ENCODE data around the gene NFKB1. TPM values are rescaled to one million over a fixed set of nuclear protein-coding genes. Genes with fewer than 3 reads are reported as not detected.

Gene NFKB1
- total RNA-seq, 1 experiment from 2014 or later: 5.3 TPM

DNA sequence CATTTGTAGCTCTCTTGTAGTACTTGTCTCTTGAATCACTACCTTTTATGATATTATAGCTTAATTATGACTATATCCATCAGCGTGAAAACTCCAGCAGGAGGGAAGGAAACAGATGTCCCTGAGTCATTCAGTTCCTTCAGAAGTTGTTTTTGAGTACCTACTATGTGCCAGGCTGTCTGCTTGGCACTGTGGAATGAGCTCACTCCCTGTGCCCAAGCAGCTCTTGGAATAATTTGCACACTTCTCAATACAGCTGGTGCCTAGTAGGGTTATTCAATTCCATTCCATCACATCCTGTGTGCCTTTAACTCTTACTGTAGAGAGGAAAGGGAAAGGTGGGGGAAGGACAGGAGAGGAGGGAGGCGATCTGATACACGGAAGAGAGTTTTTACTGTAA is 77.1 kb downstream of the NFKB1 start:
- no peaks in the 10 kb centered on the region for H3K36me3 ChIP-seq (ENCODE audit: insufficient read depth, low read length)

DNA sequence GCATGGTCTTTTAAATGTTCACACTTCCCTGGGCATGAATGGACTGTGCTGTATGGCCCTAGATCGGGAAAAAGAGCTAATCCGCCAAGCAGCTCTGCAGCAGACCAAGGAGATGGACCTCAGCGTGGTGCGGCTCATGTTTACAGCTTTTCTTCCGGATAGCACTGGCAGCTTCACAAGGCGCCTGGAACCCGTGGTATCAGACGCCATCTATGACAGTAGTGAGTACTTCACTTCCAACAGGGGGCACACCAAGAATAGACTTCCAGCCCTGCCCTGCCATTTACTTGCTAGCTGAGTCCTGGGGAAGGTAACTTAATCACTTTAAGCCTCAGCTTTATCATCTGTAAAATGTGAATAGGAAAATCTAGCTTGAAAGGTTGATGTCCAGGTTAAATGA is 77.7 kb downstream of the NFKB1 start:
- H3K9me2 ChIP-seq (replicated peaks; ENCODE audit: insufficient read depth, low read length): no peaks in the 10 kb centered on the region
- no peaks in the 10 kb centered on the region for H3K9me3 ChIP-seq (ENCODE audit: low read length)
- no peak overlapping the region for H3K9ac ChIP-seq (ENCODE audit: low read length)
- no peak overlapping the region for H3K27ac ChIP-seq (ENCODE audit: low read length)
- no peak overlapping the region for H2AFZ ChIP-seq (ENCODE audit: low read length)
- H3K36me3 ChIP-seq (ENCODE audit: insufficient read depth, low read length): no peaks in the 10 kb centered on the region
- no peaks in the 10 kb centered on the region for H3K79me2 ChIP-seq (ENCODE audit: low read length)
- H3K4me2 ChIP-seq (ENCODE audit: low read depth, low read length, poor library complexity, severe bottlenecking): no peak overlapping the region
- DNase-seq: peak; percentile 49
- no peaks in the 10 kb centered on the region for H3K4me1 ChIP-seq (ENCODE audit: low read length)
- H3K27me3 ChIP-seq (ENCODE audit: low read length): no peaks in the 10 kb centered on the region
- no peak overlapping the region for H3K4me3 ChIP-seq (ENCODE audit: low read length)
- no peaks in the 10 kb centered on the region for H4K20me1 ChIP-seq (ENCODE audit: insufficient read depth, low read depth, low read length)

More for the DNA sequence above, 77.1 kb downstream of the NFKB1 start:
- H3K27me3 ChIP-seq (ENCODE audit: low read length): no peaks in the 10 kb centered on the region
- H3K4me1 ChIP-seq (ENCODE audit: low read length): no peaks in the 10 kb centered on the region
- H3K9me3 ChIP-seq (ENCODE audit: low read length): no peaks in the 10 kb centered on the region
- H3K4me2 ChIP-seq (ENCODE audit: low read depth, low read length, poor library complexity, severe bottlenecking): no peak overlapping the region
- no peaks in the 10 kb centered on the region for H4K20me1 ChIP-seq (ENCODE audit: insufficient read depth, low read depth, low read length)
- no peak overlapping the region for H3K4me3 ChIP-seq (ENCODE audit: low read length)
- no peak overlapping the region for H3K9ac ChIP-seq (ENCODE audit: low read length)
- no peaks in the 10 kb centered on the region for H3K79me2 ChIP-seq (ENCODE audit: low read length)
- H2AFZ ChIP-seq (ENCODE audit: low read length): no peak overlapping the region
- no peak overlapping the region for H3K27ac ChIP-seq (ENCODE audit: low read length)
- H3K9me2 ChIP-seq (replicated peaks; ENCODE audit: insufficient read depth, low read length): no peaks in the 10 kb centered on the region
- DNase-seq: no peak

DNA sequence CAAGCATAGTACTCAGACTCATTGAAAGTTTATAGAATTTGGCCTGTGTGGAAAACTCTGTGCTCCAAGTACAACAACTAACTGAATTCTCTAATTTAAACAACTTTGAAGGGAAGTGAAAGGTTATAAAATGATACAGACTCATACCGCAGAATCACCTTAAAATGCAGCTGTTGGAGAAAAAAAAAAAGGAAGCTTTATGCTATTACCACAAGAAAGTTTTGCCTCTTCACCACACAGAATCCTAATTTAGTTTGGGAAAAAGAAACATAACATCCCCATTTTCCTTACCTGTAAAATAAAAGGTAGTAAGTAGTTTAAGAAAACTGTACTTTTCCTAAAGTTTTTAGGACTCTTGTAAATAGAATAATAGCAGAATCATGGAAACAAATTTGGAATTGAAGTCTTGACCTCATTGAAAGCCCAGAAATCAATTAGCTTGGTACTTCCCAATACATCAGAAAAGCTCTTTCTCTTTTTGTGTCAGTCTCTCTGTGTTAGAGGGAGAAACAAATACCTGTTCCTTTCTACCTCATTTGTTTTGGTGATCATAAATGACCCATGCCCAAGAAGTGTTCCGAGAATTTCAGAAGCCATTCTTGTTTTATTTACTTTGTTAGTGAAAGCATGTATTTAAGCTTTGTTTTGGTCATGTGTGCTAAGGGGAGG is 78.8 kb downstream of the NFKB1 start:
- H3K36me3 ChIP-seq (ENCODE audit: insufficient read depth, low read length): no peaks in the 10 kb centered on the region
- no peak overlapping the region for H2AFZ ChIP-seq (ENCODE audit: low read length)
- no peak overlapping the region for H3K4me3 ChIP-seq (ENCODE audit: low read length)
- no peaks in the 10 kb centered on the region for H3K9me3 ChIP-seq (ENCODE audit: low read length)
- H3K27me3 ChIP-seq (ENCODE audit: low read length): no peaks in the 10 kb centered on the region
- H3K79me2 ChIP-seq (ENCODE audit: low read length): no peaks in the 10 kb centered on the region
- H3K9ac ChIP-seq (ENCODE audit: low read length): no peak overlapping the region
- H3K9me2 ChIP-seq (replicated peaks; ENCODE audit: insufficient read depth, low read length): no peaks in the 10 kb centered on the region
- no peak overlapping the region for H3K27ac ChIP-seq (ENCODE audit: low read length)
- no peak for DNase-seq
- no peaks in the 10 kb centered on the region for H4K20me1 ChIP-seq (ENCODE audit: insufficient read depth, low read depth, low read length)
- no peak overlapping the region for H3K4me2 ChIP-seq (ENCODE audit: low read depth, low read length, poor library complexity, severe bottlenecking)
- H3K4me1 ChIP-seq (ENCODE audit: low read length): no peaks in the 10 kb centered on the region

DNA sequence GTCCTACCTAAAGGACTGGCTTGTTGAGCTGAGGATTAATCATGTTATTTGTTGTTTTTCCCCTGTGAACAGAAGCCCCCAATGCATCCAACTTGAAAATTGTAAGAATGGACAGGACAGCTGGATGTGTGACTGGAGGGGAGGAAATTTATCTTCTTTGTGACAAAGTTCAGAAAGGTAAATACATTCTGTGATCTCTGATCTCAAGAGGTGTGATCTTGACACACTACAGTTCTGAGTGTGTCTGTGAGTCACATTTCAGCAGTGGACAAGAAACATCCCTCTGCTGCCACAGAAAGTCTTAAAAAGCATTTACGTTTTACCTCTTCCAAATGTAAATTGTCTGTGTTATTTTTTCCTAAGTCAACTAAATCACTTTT is 79.3 kb downstream of the NFKB1 start:
- Histone ChIP-seq H3K9me3 (ENCODE audit: low read length) (no peaks in the 10 kb centered on the region), H3K27ac (ENCODE audit: low read length) (no peak overlapping the region), H3K9ac (ENCODE audit: low read length) (no peak overlapping the region), H3K9me2 (replicated peaks; ENCODE audit: insufficient read depth, low read length) (no peaks in the 10 kb centered on the region), H2AFZ (ENCODE audit: low read length) (no peak overlapping the region), H3K4me2 (ENCODE audit: low read depth, low read length, poor library complexity, severe bottlenecking) (no peak overlapping the region), H3K79me2 (ENCODE audit: low read length) (no peaks in the 10 kb centered on the region), H3K4me3 (ENCODE audit: low read length) (no peak overlapping the region), H4K20me1 (ENCODE audit: insufficient read depth, low read depth, low read length) (no peaks in the 10 kb centered on the region), H3K36me3 (ENCODE audit: insufficient read depth, low read length) (no peaks in the 10 kb centered on the region), H3K4me1 (ENCODE audit: low read length) (no peaks in the 10 kb centered on the region), H3K27me3 (ENCODE audit: low read length) (no peaks in the 10 kb centered on the region)
- DNase-seq: no peak

DNA sequence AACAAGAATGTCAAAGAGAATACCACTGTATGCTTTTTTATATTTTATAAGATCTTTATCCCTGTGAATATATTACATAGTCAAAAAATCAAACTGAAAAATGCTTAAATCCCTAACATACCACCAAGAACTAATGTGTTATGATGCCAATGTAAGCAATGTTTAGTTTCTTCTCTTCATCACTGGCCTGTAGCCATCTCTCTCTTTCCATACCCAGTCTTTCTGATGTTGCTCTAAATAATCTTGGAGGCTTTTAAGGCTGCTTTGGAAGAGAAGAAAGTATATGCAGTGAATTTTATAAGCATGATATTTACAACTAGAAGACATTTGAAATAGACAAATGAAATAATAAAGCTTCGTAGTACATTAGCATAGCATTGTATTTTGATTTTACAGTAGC is 82.9 kb downstream of the NFKB1 start:
- Histone ChIP-seq H3K4me1 (ENCODE audit: low read length) (no peaks in the 10 kb centered on the region), H3K9me2 (replicated peaks; ENCODE audit: insufficient read depth, low read length) (no peaks in the 10 kb centered on the region), H3K9ac (ENCODE audit: low read length) (no peak overlapping the region), H3K9me3 (ENCODE audit: low read length) (no peaks in the 10 kb centered on the region), H3K36me3 (ENCODE audit: insufficient read depth, low read length) (no peaks in the 10 kb centered on the region), H3K4me3 (ENCODE audit: low read length) (no peak overlapping the region), H3K27ac (ENCODE audit: low read length) (no peak overlapping the region), H3K4me2 (ENCODE audit: low read depth, low read length, poor library complexity, severe bottlenecking) (no peak overlapping the region), H4K20me1 (ENCODE audit: insufficient read depth, low read depth, low read length) (no peaks in the 10 kb centered on the region), H2AFZ (ENCODE audit: low read length) (no peak overlapping the region), H3K27me3 (ENCODE audit: low read length) (no peaks in the 10 kb centered on the region), H3K79me2 (ENCODE audit: low read length) (no peaks in the 10 kb centered on the region)
- DNase-seq: no peak

DNA sequence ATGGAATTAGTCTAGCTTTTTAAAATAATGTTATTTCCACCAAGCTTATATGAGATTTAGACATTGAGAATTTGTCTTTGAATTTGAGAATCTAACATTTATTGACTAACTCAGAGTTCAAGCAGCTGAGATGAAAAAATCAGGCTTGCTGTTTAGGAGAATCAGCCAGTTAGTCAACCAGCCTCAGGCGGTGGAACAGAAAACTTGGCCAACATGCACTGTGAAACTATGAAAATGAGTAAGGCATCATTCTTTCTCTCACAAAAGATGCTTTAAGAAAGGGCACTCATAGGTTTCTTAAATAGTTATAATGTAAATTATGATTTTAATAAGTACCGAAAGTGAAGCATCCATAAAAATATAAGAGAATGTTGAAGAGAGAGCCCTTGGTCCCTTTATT is 84.2 kb downstream of the NFKB1 start:
- H3K4me1 ChIP-seq (ENCODE audit: low read length): no peaks in the 10 kb centered on the region

DNA sequence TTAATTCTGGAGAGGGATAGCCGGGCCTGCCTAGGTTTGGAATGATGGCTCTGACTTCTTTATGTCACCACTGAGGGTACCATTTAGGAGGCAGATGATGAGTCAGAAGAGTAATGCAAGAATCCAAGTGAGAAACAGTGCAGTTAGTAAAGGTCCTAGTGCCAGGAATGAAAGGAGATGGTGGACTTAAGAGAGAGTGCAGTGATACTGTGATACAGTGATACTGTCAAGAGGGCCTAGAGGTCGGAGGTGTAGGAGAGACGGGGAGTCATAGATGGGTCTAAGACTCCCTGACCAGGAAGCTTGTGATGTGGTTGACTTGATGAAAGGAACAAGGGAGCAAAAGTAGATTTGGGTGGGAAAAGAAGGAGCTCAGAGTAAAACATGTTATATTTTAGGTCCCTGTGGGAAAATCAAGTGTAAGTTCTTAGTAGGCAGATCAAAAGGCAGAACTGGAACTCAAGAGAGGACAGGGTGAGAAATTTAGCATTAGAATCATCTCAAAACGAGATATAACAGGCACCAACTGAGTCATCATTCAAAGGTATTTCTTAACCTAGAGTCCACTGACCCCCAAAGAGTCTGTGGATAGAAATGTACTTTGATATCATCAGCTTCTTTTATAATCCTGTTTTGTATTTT is 85.0 kb downstream of the NFKB1 start:
- H3K4me2 ChIP-seq (ENCODE audit: low read depth, low read length, poor library complexity, severe bottlenecking): no peak overlapping the region
- H3K9me2 ChIP-seq (replicated peaks; ENCODE audit: insufficient read depth, low read length): no peaks in the 10 kb centered on the region
- H4K20me1 ChIP-seq (ENCODE audit: insufficient read depth, low read depth, low read length): no peaks in the 10 kb centered on the region
- H3K4me1 ChIP-seq (ENCODE audit: low read length): no peaks in the 10 kb centered on the region
- no peaks in the 10 kb centered on the region for H3K79me2 ChIP-seq (ENCODE audit: low read length)
- no peak overlapping the region for H3K9ac ChIP-seq (ENCODE audit: low read length)
- no peaks in the 10 kb centered on the region for H3K27me3 ChIP-seq (ENCODE audit: low read length)
- H3K9me3 ChIP-seq (ENCODE audit: low read length): no peaks in the 10 kb centered on the region
- no peak overlapping the region for H3K4me3 ChIP-seq (ENCODE audit: low read length)
- no peaks in the 10 kb centered on the region for H3K36me3 ChIP-seq (ENCODE audit: insufficient read depth, low read length)
- no peak overlapping the region for H3K27ac ChIP-seq (ENCODE audit: low read length)
- H2AFZ ChIP-seq (ENCODE audit: low read length): no peak overlapping the region
- no peak for DNase-seq

More for the DNA sequence above, 84.2 kb downstream of the NFKB1 start:
- no peaks in the 10 kb centered on the region for H3K9me2 ChIP-seq (replicated peaks; ENCODE audit: insufficient read depth, low read length)
- no peaks in the 10 kb centered on the region for H3K36me3 ChIP-seq (ENCODE audit: insufficient read depth, low read length)
- no peak overlapping the region for H3K4me3 ChIP-seq (ENCODE audit: low read length)
- H2AFZ ChIP-seq (ENCODE audit: low read length): no peak overlapping the region
- H3K27ac ChIP-seq (ENCODE audit: low read length): no peak overlapping the region
- H3K9ac ChIP-seq (ENCODE audit: low read length): no peak overlapping the region
- no peaks in the 10 kb centered on the region for H4K20me1 ChIP-seq (ENCODE audit: insufficient read depth, low read depth, low read length)
- no peaks in the 10 kb centered on the region for H3K27me3 ChIP-seq (ENCODE audit: low read length)
- no peaks in the 10 kb centered on the region for H3K79me2 ChIP-seq (ENCODE audit: low read length)
- no peak overlapping the region for H3K4me2 ChIP-seq (ENCODE audit: low read depth, low read length, poor library complexity, severe bottlenecking)
- no peaks in the 10 kb centered on the region for H3K9me3 ChIP-seq (ENCODE audit: low read length)
- no peak for DNase-seq

DNA sequence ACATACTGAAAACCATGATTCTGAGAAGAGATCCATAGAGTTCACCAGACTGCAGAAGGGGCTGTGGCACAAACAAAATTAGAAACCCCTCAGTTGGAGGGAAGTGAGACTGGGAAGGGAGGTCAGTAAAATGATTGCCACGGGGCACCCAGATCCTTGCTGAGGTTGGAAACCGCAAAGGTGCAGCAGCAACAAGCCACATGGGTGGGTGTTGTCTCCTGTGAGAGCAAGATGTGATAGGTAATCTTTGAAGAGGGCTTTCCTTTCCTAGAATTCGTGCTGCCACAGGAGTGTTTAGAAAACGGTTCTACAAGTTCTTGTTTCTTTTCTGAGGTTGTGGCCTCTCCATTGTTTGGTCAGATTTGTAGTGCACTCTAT is 85.5 kb downstream of the NFKB1 start:
- Histone ChIP-seq H3K4me2 (ENCODE audit: low read depth, low read length, poor library complexity, severe bottlenecking) (no peak overlapping the region), H2AFZ (ENCODE audit: low read length) (no peak overlapping the region), H4K20me1 (ENCODE audit: insufficient read depth, low read depth, low read length) (no peaks in the 10 kb centered on the region), H3K9ac (ENCODE audit: low read length) (no peak overlapping the region), H3K27ac (ENCODE audit: low read length) (no peak overlapping the region), H3K9me2 (replicated peaks; ENCODE audit: insufficient read depth, low read length) (no peaks in the 10 kb centered on the region), H3K27me3 (ENCODE audit: low read length) (no peaks in the 10 kb centered on the region), H3K79me2 (ENCODE audit: low read length) (no peaks in the 10 kb centered on the region), H3K4me1 (ENCODE audit: low read length) (no peaks in the 10 kb centered on the region), H3K4me3 (ENCODE audit: low read length) (no peak overlapping the region), H3K36me3 (ENCODE audit: insufficient read depth, low read length) (no peaks in the 10 kb centered on the region), H3K9me3 (ENCODE audit: low read length) (peaks cover 3% of the 10 kb centered on the region; the same call in 1 of the 2 replicates)
- DNase-seq: no peak

All from Karpas-422 (cell line).